A549 (cell line): Measurements from ENCODE around the gene YES1. TPM values are rescaled to one million over a fixed set of nuclear protein-coding genes. Genes with fewer than 3 reads are reported as not detected.

Source experiments
- ATAC-seq, 2 experiments: fragments of 200-7000 bp in 1 of 2; fragments of >200 bp in 1 of 2; cut with Nextera tagmentation in 1 of 2; cut with Tn5 transposase in 1 of 2; 3 replicates each; pipeline versions ENCODE4 v1.8.0 to v1.9.1; 2018 to 2020; ENCODE audit warnings: mild to moderate bottlenecking in 1 of 2, moderate library complexity in 1 of 2
- CTCF ChIA-PET: fragments of 300-600 bp; sonication (Branson Sonifier 250); formaldehyde crosslinking; extraction: SDS; loops from one replicate; lab custom pipeline; 2021; ENCODE audit warnings: antibody characterized with exemption, inconsistent platforms; lab: Yijun Ruan, JAX
- POLR2A ChIA-PET: fragments of 350-600 bp; formaldehyde crosslinking; extraction: SDS; loops from one replicate; lab custom pipeline; 2021; ENCODE audit warnings: antibody characterized with exemption, inconsistent platforms; lab: Yijun Ruan, JAX
- DNase-seq, 2 experiments: peaks; one replicate each; pipeline versions ENCODE4 v3.0.0 to v3.0.0-alpha.2; 2011 to 2016; ENCODE audit warnings: low read depth in 1 of 2, low spot score in 1 of 2
- FAIRE-seq: peaks from 2 replicates; lab custom pipeline; 2011; peaks lifted over from hg19 to GRCh38; lab: Jason Lieb, UNC
- H3K27ac ChIP-seq, 2 experiments: fragments of >200 bp; sonication (Bioruptor Twin); formaldehyde crosslinking; 3 replicates each; pipeline ENCODE4 v1.5.1; 2016 to 2017
- H3K4me1 ChIP-seq: fragments of >200 bp; sonication (Bioruptor Twin); formaldehyde crosslinking; 3 replicates; pipeline ENCODE4 v1.6.1; 2016
- H3K4me2 ChIP-seq: fragments of >200 bp; sonication (Bioruptor Twin); formaldehyde crosslinking; 3 replicates; pipeline ENCODE4 v1.6.1; 2016
- H3K4me3 ChIP-seq: fragments of >200 bp; sonication (Bioruptor Twin); formaldehyde crosslinking; 3 replicates; pipeline ENCODE4 v1.5.1; 2016
- H3K9me3 ChIP-seq: fragments of >200 bp; sonication (Bioruptor Twin); formaldehyde crosslinking; 3 replicates; pipeline ENCODE4 v1.6.1; 2016
- CHD4 ChIP-seq: fragments of 200-600 bp; sonication (generic); IDR thresholded peaks from 2 replicates; pipeline ENCODE4 v1.6.1; 2016; ENCODE audit warnings: antibody characterized with exemption, mild to moderate bottlenecking, borderline replicate concordance
- ESRRA ChIP-seq: fragments of 150-350 bp; IDR thresholded peaks from 2 replicates; pipeline ENCODE4 v1.6.1; 2014; ENCODE audit warnings: mild to moderate bottlenecking, low read length, borderline replicate concordance
- FOSB ChIP-seq: fragments of 250-450 bp; sonication (Bioruptor Pico); IDR thresholded peaks from 2 replicates; pipeline ENCODE4 v1.5.0; 2020; ENCODE audit warnings: mild to moderate bottlenecking, moderate library complexity
- JUN ChIP-seq, 2 experiments: fragments of >200 bp; sonication (Bioruptor Twin); formaldehyde crosslinking; IDR thresholded peaks; 2 replicates in 1 of 2; 3 replicates in 1 of 2; pipeline ENCODE4 v1.6.1; 2016 to 2017
- KDM5A ChIP-seq: fragments of 200-600 bp; sonication (generic); IDR thresholded peaks from 2 replicates; pipeline ENCODE4 v1.6.1; 2016; ENCODE audit warnings: antibody characterized with exemption, mild to moderate bottlenecking
- MYC ChIP-seq: IDR thresholded peaks from 2 replicates; pipeline ENCODE4 v1.6.1; 2012; ENCODE audit warnings: mild to moderate bottlenecking, inconsistent platforms, low read length, improper control_type of control experiment, borderline replicate concordance
- NFE2L2 ChIP-seq: fragments of 150-350 bp; conservative IDR thresholded peaks from 2 replicates; pipeline ENCODE4 v1.6.1; 2014; ENCODE audit warnings: low read length
- NR3C1 ChIP-seq: fragments of >200 bp; sonication (Bioruptor Twin); formaldehyde crosslinking; IDR thresholded peaks from 3 replicates; pipeline ENCODE4 v1.6.1; 2017
- RAD21 ChIP-seq, 2 experiments: fragments of >200 bp in 1 of 2; sonication (Bioruptor Twin) in 1 of 2; formaldehyde crosslinking in 1 of 2; IDR thresholded peaks in 1 of 2; conservative IDR thresholded peaks in 1 of 2; 2 replicates in 1 of 2; 3 replicates in 1 of 2; pipeline ENCODE4 v1.6.1; 2012 to 2018; ENCODE audit warnings: inconsistent platforms in 1 of 2
- RFX5 ChIP-seq: fragments of 450-650 bp; IDR thresholded peaks from 2 replicates; pipeline ENCODE4 v1.7.1; 2014; ENCODE audit warnings: antibody characterized with exemption, mild to moderate bottlenecking, moderate library complexity
- RNF2 ChIP-seq: fragments of 200-600 bp; sonication (generic); IDR thresholded peaks from 2 replicates; pipeline ENCODE4 v1.6.1; 2016; ENCODE audit warnings: low read depth, mild to moderate bottlenecking, antibody characterized with exemption, moderate library complexity, borderline replicate concordance
- SMC3 ChIP-seq: fragments of >200 bp; sonication (Bioruptor Twin); formaldehyde crosslinking; IDR thresholded peaks from 3 replicates; pipeline ENCODE4 v1.6.1; 2018; ENCODE audit warnings: inconsistent platforms
- ZC3H11A ChIP-seq: fragments of 450-650 bp; IDR thresholded peaks from 2 replicates; pipeline ENCODE4 v1.6.1; 2014; ENCODE audit warnings: antibody characterized with exemption, mild to moderate bottlenecking
- WGBS: methylation state at CpG from one replicate; pipeline ENCODE4 v1.1.6; 2017; ENCODE audit errors: missing lambda C conversion rate; 5-methylcytosine and 5-hydroxymethylcytosine counted together
- polyA plus RNA-seq, 4 experiments: library from polyadenylated mRNA; depleted of rRNA in 3 of 4; stranded (reverse); fragments of >200 nt; fragmentation: RNase III in 1 of 4; extraction: RNeasy Plus Mini Kit Qiagen cat#74134 plus additional on column Dnase treatment in 1 of 4; gene quantifications; 2 replicates in 3 of 4; 3 replicates in 1 of 4; pipeline ENCODE4 v1.2.3, GENCODE V29; 2011 to 2017
- TF ChIP-seq, protein P1 (sequence below): fragments of >200 bp; sonication (Bioruptor Twin); formaldehyde crosslinking; IDR thresholded peaks from 3 replicates; pipeline ENCODE4 v1.5.1; 2016

The YES1 gene
- polyA plus RNA-seq, 2 of the 4 experiments (the other 2 are of a cell fraction) = 22.6 to 32.1 TPM

DNA sequence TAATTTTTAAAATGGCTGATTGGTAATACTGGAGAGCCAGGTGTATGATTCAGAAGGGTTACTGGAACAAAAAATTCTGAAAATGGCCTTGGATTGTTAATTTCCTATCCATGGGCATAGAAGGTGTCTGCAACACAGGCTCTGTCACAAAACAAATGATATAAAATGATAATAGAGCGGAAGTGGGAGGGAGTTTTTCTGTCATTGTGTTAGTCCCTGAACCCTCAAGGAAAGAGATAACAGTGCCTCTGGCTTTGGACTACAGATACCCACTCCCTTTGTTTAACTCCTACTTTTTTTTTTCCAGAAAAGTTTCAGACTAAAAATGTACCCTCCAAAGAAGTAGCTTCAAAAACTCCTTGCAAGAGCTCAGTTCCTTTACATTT, 28.0 kb upstream of the YES1 start:
- H3K4me1 ChIP-seq = 0 out of 3 replicates have a peak, but pooled peaks cover 4% of the 10 kb centered on the region
- no peak overlapping the region for H3K4me2 ChIP-seq
- CTCF ChIA-PET = interaction anchor here (0.7 to 3.6 kb wide), 20 partner anchors 8 to 237 kb away, joined by 3 to 26 read pairs (median 5); partner anchors contain the start of gene ENOSF1
- ATAC-seq (no peak), FAIRE-seq (no peak), DNase-seq (no peak)
- POLR2A ChIA-PET = no interaction called here
- H3K27ac ChIP-seq = no peak overlapping the region
- no peak overlapping the region for H3K4me3 ChIP-seq
- H3K9me3 ChIP-seq = no peaks in the 10 kb centered on the region
- 48% methylated on average over 1 of the region's 1 CpG for WGBS
- TF ChIP-seq CHD4 (no peak), NFE2L2 (no peak), ESRRA (no peak)
- TF ChIP-seq, protein P1, sequence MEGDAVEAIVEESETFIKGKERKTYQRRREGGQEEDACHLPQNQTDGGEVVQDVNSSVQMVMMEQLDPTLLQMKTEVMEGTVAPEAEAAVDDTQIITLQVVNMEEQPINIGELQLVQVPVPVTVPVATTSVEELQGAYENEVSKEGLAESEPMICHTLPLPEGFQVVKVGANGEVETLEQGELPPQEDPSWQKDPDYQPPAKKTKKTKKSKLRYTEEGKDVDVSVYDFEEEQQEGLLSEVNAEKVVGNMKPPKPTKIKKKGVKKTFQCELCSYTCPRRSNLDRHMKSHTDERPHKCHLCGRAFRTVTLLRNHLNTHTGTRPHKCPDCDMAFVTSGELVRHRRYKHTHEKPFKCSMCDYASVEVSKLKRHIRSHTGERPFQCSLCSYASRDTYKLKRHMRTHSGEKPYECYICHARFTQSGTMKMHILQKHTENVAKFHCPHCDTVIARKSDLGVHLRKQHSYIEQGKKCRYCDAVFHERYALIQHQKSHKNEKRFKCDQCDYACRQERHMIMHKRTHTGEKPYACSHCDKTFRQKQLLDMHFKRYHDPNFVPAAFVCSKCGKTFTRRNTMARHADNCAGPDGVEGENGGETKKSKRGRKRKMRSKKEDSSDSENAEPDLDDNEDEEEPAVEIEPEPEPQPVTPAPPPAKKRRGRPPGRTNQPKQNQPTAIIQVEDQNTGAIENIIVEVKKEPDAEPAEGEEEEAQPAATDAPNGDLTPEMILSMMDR = no peak

DNA sequence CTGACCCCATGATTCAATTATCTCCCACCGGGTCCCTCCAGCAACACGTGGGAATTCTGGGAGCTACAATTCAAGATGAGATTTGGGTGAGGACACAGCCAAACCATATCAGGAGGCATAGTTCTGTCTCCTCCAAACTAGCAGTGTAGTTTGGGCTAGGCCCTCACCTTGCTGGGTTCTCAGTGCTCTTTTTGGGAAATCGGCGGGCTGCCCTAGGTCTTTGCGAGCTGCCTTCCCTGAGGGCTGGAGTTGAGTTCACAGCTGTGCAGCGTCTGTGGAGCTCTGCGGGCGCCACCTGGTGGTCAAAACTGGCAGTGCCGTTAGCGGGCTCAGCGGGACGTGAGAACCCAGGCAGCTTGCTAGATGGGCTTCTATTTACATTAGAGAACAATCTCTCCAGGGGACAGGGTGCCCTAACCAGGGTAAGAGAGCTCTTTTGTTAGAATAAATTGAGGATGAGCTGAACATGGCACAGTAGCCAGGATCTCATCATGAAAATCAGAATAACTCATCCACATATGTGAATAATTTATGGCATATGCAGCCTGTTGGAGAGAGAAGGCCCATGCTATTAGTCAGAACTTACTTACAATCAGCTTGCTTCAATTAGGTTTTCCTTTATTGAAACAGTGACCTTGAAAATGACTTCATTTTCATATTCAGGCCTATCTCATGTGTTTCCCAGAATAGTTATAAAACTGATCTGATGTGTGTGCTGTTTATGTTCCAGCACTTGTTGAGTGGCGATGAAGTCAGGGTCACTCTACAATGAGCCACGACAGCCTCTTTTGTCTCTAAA, 27.4 kb upstream of the YES1 start:
- TF ChIP-seq SMC3 (peak; percentile 70), RNF2 (no peak), RAD21 (conservative IDR thresholded peaks at IDR 0.05 in 1 of 2, IDR thresholded peaks at IDR 0.05 in 1 of 2) (peak; percentile 61 to 64; a peak in 4 of 5 replicates)
- TF ChIP-seq, protein P1 = peak; percentile 72
- Histone ChIP-seq H3K4me2 (peak overlapping the region; percentile 50; the same call in 2 of the 3 replicates), H3K27ac (no peak overlapping the region), H3K9me3 (no peaks in the 10 kb centered on the region), H3K4me1 (no peaks in the 10 kb centered on the region), H3K4me3 (no peak overlapping the region)
- ATAC-seq = peak; percentile 98 to 99
- peak; percentile 71 to 73 for DNase-seq
- ChIA-PET CTCF (interaction anchor here (0.5 to 3.6 kb wide), 28 partner anchors 8 to 572 kb away, joined by 3 to 26 read pairs (median 4); partner anchors contain the start of genes ENOSF1 and THOC1), POLR2A (no interaction called here)
- 35% methylated on average over 8 of the region's 14 CpGs for WGBS
- FAIRE-seq = no peak

- FAIRE-seq = no peak
- POLR2A ChIA-PET = no interaction called here
- no peak for TF ChIP-seq NR3C1
- TF ChIP-seq ZC3H11A = no peak
- no peak for TF ChIP-seq MYC
- no peak for TF ChIP-seq KDM5A
- no peak for TF ChIP-seq RFX5
- no peak for TF ChIP-seq FOSB (CRISPR knock-in tag)
- TF ChIP-seq JUN (IDR thresholded peaks at IDR 0.05) = no peak
- no peak for TF ChIP-seq RAD21 (conservative IDR thresholded peaks at IDR 0.05 in 1 of 2, IDR thresholded peaks at IDR 0.05 in 1 of 2)
- TF ChIP-seq, all 56 proteins: peak for 0
- Histone ChIP-seq H3K27ac (no peak overlapping the region), H3K4me1 (no peaks in the 10 kb centered on the region), H3K4me3 (no peak overlapping the region), H3K4me2 (no peak overlapping the region), H3K9me3 (no peaks in the 10 kb centered on the region)
- no peak for DNase-seq
- no peak for ATAC-seq
- CTCF ChIA-PET = interaction anchor here (2.7 to 3.6 kb wide), 2 partner anchors 96 to 125 kb away, joined by 8 to 26 read pairs; partner anchors contain the start of gene ENOSF1
- 79% methylated on average over 2 of the region's 2 CpGs for WGBS
Observed at GRCh38 chr18:837922-838321, 25.9 kb upstream of the YES1 start.
